ENCODE data around the gene SPTBN5. TPM values are rescaled to one million over a fixed set of nuclear protein-coding genes. Genes with fewer than 3 reads are reported as not detected.

The SPTBN5 gene
- total RNA-seq, 1 experiment from 2014 or later: 0.96 TPM

- Histone ChIP-seq H3K9me3 (ENCODE audit: control insufficient read depth in 1 of 2, insufficient read depth in 1 of 2, low read depth in 1 of 2, low read length in 2 of 2) (no peaks in the 10 kb centered on the region), H3K9ac (ENCODE audit: low read length) (no peak overlapping the region), H3K79me2 (ENCODE audit: insufficient read depth, low read length) (no peaks in the 10 kb centered on the region), H2AFZ (ENCODE audit: low read depth, low read length, poor library complexity, severe bottlenecking) (no peak overlapping the region), H3K4me2 (ENCODE audit: low read length) (peak overlapping the region; percentile 12; the same call in 1 of the 2 replicates), H4K20me1 (ENCODE audit: insufficient read depth) (no peaks in the 10 kb centered on the region), H3K4me3 (replicated peaks in 1 of 2; ENCODE audit: low read depth in 1 of 2, low read length in 2 of 2) (no peak overlapping the region), H3K9me2 (ENCODE audit: insufficient read depth) (no peaks in the 10 kb centered on the region), H3K27ac (ENCODE audit: low read depth, low read length) (no peak overlapping the region), H3K4me1 (ENCODE audit: control insufficient read depth in 1 of 2, insufficient read depth in 2 of 2, low read length in 2 of 2) (peaks cover 0 to 8% of the 10 kb centered on the region in 2 experiments; a peak in 2 of 4 replicates), H3K36me3 (ENCODE audit: control insufficient read depth in 1 of 2, insufficient read depth in 2 of 2, low read length in 2 of 2) (no peaks in the 10 kb centered on the region), H3K27me3 (ENCODE audit: insufficient read depth, low read length) (no peaks in the 10 kb centered on the region)
- no TSS peak for BruUV-seq (replicated peaks)
- ChIA-PET CTCF (no interaction called here), RAD21 (ENCODE audit: low non-redundant PET in 1 of 2, low total read pairs in 2 of 2, uncharacterized antibody in 2 of 2, unreplicated experiment in 2 of 2) (no interaction called here), POLR2A (no interaction called here)
- no peak for ATAC-seq
- TF ChIP-seq SP1 (IDR thresholded peaks at IDR 0.05; ENCODE audit: low read depth) (no peak), RAD21 (IDR thresholded peaks at IDR 0.05; ENCODE audit: low read depth) (no peak), MAX (IDR thresholded peaks at IDR 0.05) (no peak), ZBTB33 (IDR thresholded peaks at IDR 0.05; ENCODE audit: extremely low read depth, insufficient replicate concordance, low read length) (no peak), CEBPB (IDR thresholded peaks at IDR 0.05; ENCODE audit: low read depth) (no peak), SIN3A (IDR thresholded peaks at IDR 0.05; ENCODE audit: low read depth) (no peak), TCF7L2 (IDR thresholded peaks at IDR 0.05; ENCODE audit: borderline replicate concordance, extremely low read depth, insufficient read depth, insufficient read length) (no peak), POLR2A (IDR thresholded peaks at IDR 0.05; ENCODE audit: borderline replicate concordance, extremely low read depth, insufficient read depth, insufficient read length) (no peak)
- intact Hi-C loops (cut with micrococcal nuclease): no loop called here
- no peak for DNase-seq (ENCODE audit: low read depth, low spot score)
These were observed 21.6 kb downstream of the SPTBN5 start for GRCh38 chr15:41872166-41872747.

All from HCT116 (cell line).